ENCODE results near the gene SPTLC1. TPM values are rescaled to one million over a fixed set of nuclear protein-coding genes. Genes with fewer than 3 reads are reported as not detected.

The SPTLC1 gene
- polyA plus RNA-seq, 4 donors, result 90.5 to 107 (median 98.8) TPM

GRCh38 chr9:92100237-92100911 lies 14.8 kb downstream of the SPTLC1 start:
- no peak for DNase-seq (ENCODE audit: low read depth in 4 of 4, low spot score in 3 of 4)

GRCh38 chr9:92098638-92099037 lies 16.6 kb downstream of the SPTLC1 start:
- DNase-seq (ENCODE audit: low read depth in 4 of 4, low spot score in 3 of 4), result no peak

GRCh38 chr9:92097997-92098482 lies 17.2 kb downstream of the SPTLC1 start:
- DNase-seq (ENCODE audit: low read depth in 4 of 4, low spot score in 3 of 4), result peak; percentile 69 to 83 (median 74)

- no peak for DNase-seq (ENCODE audit: low read depth in 4 of 4, low spot score in 3 of 4)
Observed at GRCh38 chr9:92095236-92095635, 20.0 kb downstream of the SPTLC1 start.

GRCh38 chr9:92094655-92095054 lies 20.6 kb downstream of the SPTLC1 start:
- no peak for DNase-seq (ENCODE audit: low read depth in 4 of 4, low spot score in 3 of 4)

- DNase-seq (ENCODE audit: low read depth in 4 of 4, low spot score in 3 of 4), result no peak
Observed at GRCh38 chr9:92077888-92078287, 37.3 kb downstream of the SPTLC1 start.

- DNase-seq (ENCODE audit: low read depth in 4 of 4, low spot score in 3 of 4), result no peak
Observed at GRCh38 chr9:92071634-92072033, 43.6 kb downstream of the SPTLC1 start.

GRCh38 chr9:92066168-92066567 lies 49.0 kb downstream of the SPTLC1 start:
- peak in 3 of 4 donors; percentile 25 to 31 (median 29) for DNase-seq (ENCODE audit: low read depth in 4 of 4, low spot score in 3 of 4)

GRCh38 chr9:92064711-92065110 lies 50.5 kb downstream of the SPTLC1 start:
- DNase-seq (ENCODE audit: low read depth in 4 of 4, low spot score in 3 of 4), result no peak

GRCh38 chr9:92061184-92061583 lies 54.0 kb downstream of the SPTLC1 start:
- DNase-seq (ENCODE audit: low read depth in 4 of 4, low spot score in 3 of 4), result no peak

- DNase-seq (ENCODE audit: low read depth in 4 of 4, low spot score in 3 of 4), result no peak
Observed at GRCh38 chr9:92059661-92060060, 55.6 kb downstream of the SPTLC1 start.

GRCh38 chr9:92058723-92059444 lies 56.3 kb downstream of the SPTLC1 start:
- DNase-seq (ENCODE audit: low read depth in 4 of 4, low spot score in 3 of 4), result no peak

- DNase-seq (ENCODE audit: low read depth in 4 of 4, low spot score in 3 of 4), result no peak
Observed at GRCh38 chr9:92058026-92058425, 57.2 kb downstream of the SPTLC1 start.

GRCh38 chr9:92057226-92057625 lies 58.0 kb downstream of the SPTLC1 start:
- no peak for DNase-seq (ENCODE audit: low read depth in 4 of 4, low spot score in 3 of 4)

- no peak for DNase-seq (ENCODE audit: low read depth in 4 of 4, low spot score in 3 of 4)
Observed at GRCh38 chr9:92055624-92056023, 59.6 kb downstream of the SPTLC1 start.

GRCh38 chr9:92048924-92049625 lies 66.1 kb downstream of the SPTLC1 start:
- DNase-seq (ENCODE audit: low read depth in 4 of 4, low spot score in 3 of 4), result no peak

GRCh38 chr9:92047500-92047899 lies 67.7 kb downstream of the SPTLC1 start:
- no peak for DNase-seq (ENCODE audit: low read depth in 4 of 4, low spot score in 3 of 4)

GRCh38 chr9:92046676-92047075 lies 68.5 kb downstream of the SPTLC1 start:
- DNase-seq (ENCODE audit: low read depth in 4 of 4, low spot score in 3 of 4), result no peak

GRCh38 chr9:92044936-92045335 lies 70.3 kb downstream of the SPTLC1 start:
- DNase-seq (ENCODE audit: low read depth in 4 of 4, low spot score in 3 of 4), result no peak

- no peak for DNase-seq (ENCODE audit: low read depth in 4 of 4, low spot score in 3 of 4)
Observed at GRCh38 chr9:92043002-92043401, 72.2 kb downstream of the SPTLC1 start.

GRCh38 chr9:92042260-92042659 lies 73.0 kb downstream of the SPTLC1 start:
- DNase-seq (ENCODE audit: low read depth in 4 of 4, low spot score in 3 of 4), result no peak
